Body of pancreas (tissue), 4 donors: ENCODE results near the gene PDCD2L. TPM values are rescaled to one million over a fixed set of nuclear protein-coding genes. Genes with fewer than 3 reads are reported as not detected.
A peak's percentile ranks its signal among the peaks of the same experiment; 100 is the strongest.

Source experiments
- ATAC-seq: fragments of 150-250 bp; one replicate; pipeline ENCODE4 v1.9.1; 2016
- DNase-seq, 4 donors: peaks; one replicate each; pipeline ENCODE4 v3.0.0-alpha.2; 2019
- H3K27ac ChIP-seq, 4 donors: fragments of 200-600 bp; sonication (generic); 1 replicate in 3 of 4; 2 replicates in 1 of 4; pipeline versions ENCODE4 v1.5.1 to v1.6.1; 2016 to 2019; ENCODE audit warnings: mild to moderate bottlenecking in 1 of 4, mixed read lengths in 1 of 4, moderate library complexity in 1 of 4
- H3K27me3 ChIP-seq, 2 donors: fragments of 200-600 bp; sonication (generic); one replicate each; pipeline ENCODE4 v1.6.0; 2016; ENCODE audit warnings: mild to moderate bottlenecking in 1 of 2
- H3K36me3 ChIP-seq, 2 donors: fragments of 200-600 bp; sonication (generic); replicated peaks in 1 of 2; 2 replicates each; pipeline ENCODE4 v1.5.1; 2016; ENCODE audit warnings: low read depth in 2 of 2; ENCODE audit not compliant: insufficient read depth in 1 of 2
- H3K4me1 ChIP-seq: fragments of 200-600 bp; sonication (generic); one replicate; pipeline ENCODE4 v1.6.0; 2016
- H3K4me3 ChIP-seq, 2 donors: fragments of 200-600 bp; sonication (generic); 1 replicate in 1 of 2; 2 replicates in 1 of 2; pipeline ENCODE4 v1.5.1; 2016 to 2019
- H3K9me3 ChIP-seq, 3 donors: fragments of 200-600 bp; sonication (generic); 1 replicate in 2 of 3; 2 replicates in 1 of 3; pipeline ENCODE4 v1.5.1; 2016
- CTCF ChIP-seq, 7 experiments: fragments of 450-650 bp in 4 of 7; fragments of 200-600 bp in 3 of 7; sonication (generic) in 3 of 7; IDR thresholded peaks; one replicate each; pipeline ENCODE4 v1.5.1; 2016 to 2019; ENCODE audit warnings: antibody characterized with exemption in 7 of 7
- POLR2A ChIP-seq, 3 donors: fragments of 450-650 bp; IDR thresholded peaks; one replicate each; pipeline ENCODE4 v1.6.1; 2016; ENCODE audit warnings: antibody characterized with exemption in 3 of 3, mild to moderate bottlenecking in 2 of 3
- WGBS, 2 donors: methylation state at CpG; one replicate each; pipeline ENCODE4 v1.1.5; 2017; 5-methylcytosine and 5-hydroxymethylcytosine counted together
- intact Hi-C: fragments of 100-400 bp; cut with DNase I; formaldehyde crosslinking; loops from one replicate; pipeline ENCODE4 v1.15.1; 2023
- total RNA-seq, 2 donors: library from RNA; depleted of rRNA; stranded (reverse); fragments of >200 nt; gene quantifications; one replicate each; pipeline ENCODE4 v1.1.0, GENCODE V29; 2016

Gene PDCD2L
- total RNA-seq, 2 donors from 2014 or later, result 13.2 to 45.5 TPM

GRCh38 chr19:34363094-34363493 is 41.1 kb upstream of the PDCD2L start:
- Histone ChIP-seq H3K36me3 (no peaks in the 10 kb centered on the region), H3K4me1 (peaks cover 38% of the 10 kb centered on the region), H3K4me3 (no peak overlapping the region), H3K27me3 (no peaks in the 10 kb centered on the region), H3K27ac (no peak overlapping the region), H3K9me3 (no peaks in the 10 kb centered on the region)
- 80 to 83% methylated on average over 4 of the region's 4 CpGs for WGBS, 2 donors
- no peak for DNase-seq
- no peak for ATAC-seq
- intact Hi-C loops, result no loop called here
- TF ChIP-seq POLR2A (IDR thresholded peaks at IDR 0.05) (no peak), CTCF (IDR thresholded peaks at IDR 0.05) (no peak)

DNA sequence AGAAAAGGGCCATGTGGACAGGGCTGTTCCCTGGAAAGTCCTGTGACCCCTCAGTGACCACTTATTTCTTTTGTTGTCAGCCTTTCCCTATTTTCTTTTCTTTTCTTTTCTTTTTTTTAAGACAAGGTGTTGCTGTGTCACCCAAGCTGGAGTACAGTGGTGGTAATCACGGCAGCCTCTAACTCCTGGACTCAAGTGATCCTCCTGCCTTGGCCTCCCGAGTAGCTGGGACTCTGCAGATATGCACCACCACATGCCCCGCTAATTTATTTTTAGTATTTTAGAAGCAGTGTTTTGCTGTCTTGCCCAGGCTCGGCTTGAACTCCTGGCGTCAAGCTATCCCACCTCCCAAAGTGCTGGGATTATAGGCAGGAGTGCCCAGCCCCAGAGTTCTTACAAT is 40.3 kb upstream of the PDCD2L start:
- TF ChIP-seq CTCF (IDR thresholded peaks at IDR 0.05) (no peak), POLR2A (IDR thresholded peaks at IDR 0.05) (no peak)
- Histone ChIP-seq H3K9me3 (no peaks in the 10 kb centered on the region), H3K36me3 (peaks cover 0 to 4% of the 10 kb centered on the region in 2 donors), H3K4me3 (no peak overlapping the region), H3K4me1 (peaks cover 31% of the 10 kb centered on the region), H3K27ac (no peak overlapping the region), H3K27me3 (no peaks in the 10 kb centered on the region)
- intact Hi-C loops, result no loop called here
- 93 to 94% methylated on average over 5 of the region's 5 CpGs for WGBS, 2 donors
- DNase-seq (no peak), ATAC-seq (no peak)

- H3K27ac ChIP-seq, result peak overlapping the region; percentile 37 to 78 (median 72)
- no peaks in the 10 kb centered on the region for H3K27me3 ChIP-seq
- H3K4me1 ChIP-seq, result peaks cover 28% of the 10 kb centered on the region
- H3K9me3 ChIP-seq, result no peaks in the 10 kb centered on the region
- ATAC-seq, result no peak
- TF ChIP-seq CTCF (IDR thresholded peaks at IDR 0.05) (no peak), POLR2A (IDR thresholded peaks at IDR 0.05) (no peak)
- 44 to 51% methylated on average over 11 of the region's 11 CpGs for WGBS, 2 donors
- peaks cover 0 to 4% of the 10 kb centered on the region in 2 donors for H3K36me3 ChIP-seq
- H3K4me3 ChIP-seq, result peak overlapping the region in 1 of 2 donors; percentile 29
- intact Hi-C loops, result no loop called here
- no peak for DNase-seq
These were observed 39.8 kb upstream of the PDCD2L start for GRCh38 chr19:34364462-34364829.

GRCh38 chr19:34364830-34365462 is 39.3 kb upstream of the PDCD2L start, which contains the start of gene GPI:
TSS of gene GPI (plus strand) at chr19:34365196. CDS start at chr19:34365267, 71 bp downstream.
- Histone ChIP-seq H3K9me3 (no peaks in the 10 kb centered on the region), H3K4me3 (peak within 1 kb of the TSS; percentile 73 to 91), H3K27me3 (no peaks in the 10 kb centered on the region), H3K36me3 (peaks cover 0 to 6% of the 10 kb centered on the region in 2 donors), H3K27ac (peak within 1 kb of the TSS; percentile 37 to 78 (median 72)), H3K4me1 (peaks cover 23% of the 10 kb centered on the region)
- ATAC-seq (peak; percentile 82), DNase-seq (peak; percentile 58 to 78 (median 70))
- intact Hi-C loops, result no loop called here
- WGBS, 2 donors, result 0 to 1% methylated on average over 7 to 48 of the region's 67 CpGs
- peak; percentile 16 to 53 (median 51) for TF ChIP-seq POLR2A (IDR thresholded peaks at IDR 0.05)
- TF ChIP-seq CTCF (IDR thresholded peaks at IDR 0.05), result no peak
